HT1080 (cell line): Measurements from ENCODE around the gene SDHAF4. TPM values are rescaled to one million over a fixed set of nuclear protein-coding genes. Genes with fewer than 3 reads are reported as not detected.
"Not testable (repeated sequence)": the region's sequence is repeated elsewhere in the genome, so short reads cannot be mapped to it uniquely, and the experiment has no call there.

Experiments
- DNase-seq: peaks from one replicate; pipeline ENCODE4 v3.0.0-alpha.2; 2015; ENCODE audit warnings: low read depth
- total RNA-seq: library from RNA; depleted of rRNA; stranded (reverse); fragments of >200 nt; shearing (Covaris generic); gene quantifications from 2 replicates; pipeline ENCODE4 v1.2.3, GENCODE V29; 2014; rRNA removed

The SDHAF4 gene
- total RNA-seq, 1 experiment from 2014 or later, result 3.3 TPM

DNA sequence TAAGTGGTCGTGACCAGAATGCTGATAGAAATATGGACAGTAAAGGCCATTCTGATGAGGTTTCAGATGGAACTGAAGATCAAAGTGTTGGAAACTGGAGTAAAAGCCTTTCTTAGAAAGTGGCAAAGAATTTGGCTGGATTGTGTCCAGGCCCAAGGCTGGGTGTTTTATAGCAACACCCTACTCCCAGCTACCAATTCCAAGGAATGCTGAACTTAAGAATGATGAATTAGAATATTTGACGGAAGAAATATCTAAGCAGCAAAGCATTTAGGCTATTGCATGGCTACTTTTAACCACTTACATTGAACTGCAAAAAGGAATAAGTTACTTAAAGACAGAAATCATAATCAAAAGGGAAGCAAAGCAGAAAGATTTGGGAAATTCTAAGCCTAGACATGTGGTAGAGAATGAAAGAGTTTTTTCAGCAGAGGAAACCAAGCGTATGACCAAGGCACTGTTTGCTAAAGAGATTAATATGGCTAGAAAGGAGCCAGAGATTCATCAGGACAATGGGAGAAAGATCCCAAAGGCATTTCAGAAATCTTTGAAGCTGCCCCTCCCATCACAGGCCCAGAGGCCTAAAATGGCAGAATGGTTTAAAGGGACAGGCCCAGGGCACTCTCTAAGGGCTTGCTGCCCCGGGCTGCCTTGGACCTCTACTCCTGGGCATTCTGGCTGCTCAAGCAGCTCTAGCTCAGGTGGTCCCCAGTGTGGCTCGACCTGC lies 25.8 kb downstream of the SDHAF4 start:
- DNase-seq, result no peak

DNA sequence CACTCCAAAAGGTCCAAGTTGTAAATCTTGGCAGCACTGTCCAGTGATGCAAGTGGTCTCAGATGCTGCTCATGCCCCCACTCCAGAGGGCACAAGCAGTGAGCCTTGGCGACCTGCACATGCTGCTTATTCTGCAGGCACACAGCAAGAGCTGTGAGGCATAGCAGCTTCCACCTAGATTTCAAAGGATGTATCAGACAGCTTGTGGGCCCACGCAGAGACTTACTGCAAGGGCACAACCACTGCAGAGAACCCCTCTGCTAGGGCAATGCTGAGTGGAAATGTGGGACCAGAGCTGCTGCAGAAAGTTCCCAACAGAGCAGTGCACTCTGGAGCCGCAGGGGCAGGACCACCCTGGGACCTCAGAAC lies 26.4 kb downstream of the SDHAF4 start:
- no peak for DNase-seq

DNA sequence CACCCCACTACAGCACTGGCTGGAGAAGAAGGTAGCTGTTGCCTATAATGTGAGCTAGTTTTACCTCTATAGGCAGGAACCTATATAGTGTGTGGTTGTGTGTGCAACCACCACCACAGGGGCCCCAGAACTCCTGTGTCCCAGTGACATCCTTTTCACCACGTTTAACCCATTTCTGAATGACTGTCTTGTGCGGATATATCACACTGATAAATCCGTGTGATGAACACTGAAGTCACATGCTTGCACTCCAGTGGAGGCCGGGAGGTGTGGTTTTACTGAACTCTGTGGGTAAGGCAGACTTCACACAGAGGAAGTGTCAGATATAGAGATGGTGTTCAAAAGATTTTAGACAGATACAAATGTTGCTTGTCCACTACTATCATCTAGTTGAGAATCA lies 32.5 kb downstream of the SDHAF4 start:
- DNase-seq, result no peak

DNA sequence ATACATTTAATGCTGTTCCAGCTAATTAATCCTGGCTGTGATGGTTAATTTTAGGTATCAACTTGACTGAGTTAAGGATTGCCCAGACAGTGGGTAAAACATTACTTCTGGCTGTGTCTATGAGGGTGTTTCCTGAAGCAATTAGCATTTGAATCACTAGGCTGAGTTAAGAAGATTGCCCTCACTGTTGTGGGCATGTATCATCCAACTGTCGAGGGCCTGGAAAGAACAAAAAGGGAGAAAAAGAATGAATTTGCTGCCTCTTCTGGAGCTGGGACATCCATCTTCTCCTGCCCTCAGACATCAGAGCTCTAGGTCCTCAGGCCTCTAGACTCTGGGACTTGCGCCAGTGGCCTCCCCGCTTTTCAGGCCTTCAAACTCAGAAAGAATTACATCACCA lies 34.3 kb downstream of the SDHAF4 start:
- no peak for DNase-seq

- no peak for DNase-seq
Measured at GRCh38 chr6:70604254-70604653, 37.5 kb downstream of the SDHAF4 start.

DNA sequence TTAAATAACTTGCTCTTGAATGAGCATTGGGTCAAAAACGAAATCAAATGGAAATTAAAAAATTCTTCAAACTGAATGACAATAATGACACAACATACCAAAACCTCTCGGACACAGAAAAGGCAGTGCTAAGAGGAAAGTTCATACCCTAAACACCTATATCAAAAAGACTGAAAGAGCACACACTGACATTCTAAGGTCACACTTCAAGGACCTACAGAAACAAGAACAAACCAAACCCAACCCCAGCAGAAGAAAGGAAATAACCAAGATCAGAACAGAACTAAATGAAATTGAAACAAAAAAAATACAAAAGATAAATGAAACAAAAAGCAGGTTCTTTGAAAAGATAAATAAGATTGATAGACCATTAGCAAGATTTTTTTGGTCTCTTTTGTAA lies 40.6 kb downstream of the SDHAF4 start:
- not testable (repeated sequence) for DNase-seq

DNA sequence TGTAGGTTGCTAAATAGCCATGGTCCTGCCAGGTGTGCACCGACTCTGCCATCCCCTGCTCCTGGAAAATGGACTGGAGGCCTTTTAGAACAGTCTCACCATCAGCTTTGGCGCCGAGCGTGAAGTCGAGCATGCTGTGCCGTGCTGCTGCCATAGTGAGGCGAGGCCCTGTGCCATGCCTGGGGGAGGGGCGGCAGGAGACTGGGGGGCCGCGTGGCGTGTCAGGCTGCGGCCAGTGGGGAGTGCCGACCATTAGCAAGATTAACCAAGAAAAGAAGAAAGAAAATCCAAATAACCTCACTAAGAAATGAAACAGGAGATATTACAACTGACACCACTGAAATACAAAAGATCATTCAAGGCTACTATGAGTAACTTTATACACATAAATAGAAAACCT lies 42.5 kb downstream of the SDHAF4 start:
- DNase-seq, result not testable (repeated sequence)

GRCh38 chr6:70616728-70617260 lies 50.1 kb downstream of the SDHAF4 start:
- DNase-seq, result no peak

DNA sequence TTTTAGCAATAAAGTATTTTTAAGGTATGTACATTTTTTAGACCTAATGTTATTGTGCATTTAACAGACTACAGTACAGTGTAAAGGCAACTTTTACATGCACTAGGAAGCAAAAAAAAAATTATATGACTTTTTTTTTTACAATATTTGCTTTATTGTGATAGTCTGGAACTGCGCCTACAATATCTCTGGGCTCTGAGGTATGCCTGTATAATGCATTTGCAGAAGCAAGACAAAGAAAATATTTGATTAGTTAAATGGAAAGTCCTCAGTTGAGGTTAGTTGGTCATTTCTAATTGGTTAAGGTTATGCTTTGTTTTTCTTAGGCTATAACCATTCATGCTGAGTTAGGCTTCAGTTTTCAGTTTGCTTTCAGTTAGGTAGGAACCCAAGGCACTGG lies 54.0 kb downstream of the SDHAF4 start:
- DNase-seq, result no peak

DNA sequence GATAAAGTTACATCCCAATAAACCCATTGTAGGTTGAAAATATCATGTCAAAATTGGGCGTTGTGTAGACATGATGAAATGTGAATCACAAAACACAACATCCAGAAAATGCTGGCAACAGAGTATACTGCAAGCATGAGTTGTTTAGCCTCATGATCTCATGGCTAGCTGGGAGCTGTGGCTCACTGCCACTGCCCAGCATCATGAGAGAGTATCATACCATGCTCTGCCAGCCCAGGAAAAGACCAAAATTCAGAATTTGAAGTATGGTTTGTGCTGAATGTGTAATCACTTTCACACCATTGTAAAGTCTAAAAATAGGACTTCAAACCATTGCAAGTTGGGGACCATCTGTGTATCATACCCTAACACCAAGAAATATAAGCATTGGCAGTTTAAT lies 55.7 kb downstream of the SDHAF4 start:
- no peak for DNase-seq

- no peak for DNase-seq
Measured at GRCh38 chr6:70625436-70625835, 58.7 kb downstream of the SDHAF4 start.

DNA sequence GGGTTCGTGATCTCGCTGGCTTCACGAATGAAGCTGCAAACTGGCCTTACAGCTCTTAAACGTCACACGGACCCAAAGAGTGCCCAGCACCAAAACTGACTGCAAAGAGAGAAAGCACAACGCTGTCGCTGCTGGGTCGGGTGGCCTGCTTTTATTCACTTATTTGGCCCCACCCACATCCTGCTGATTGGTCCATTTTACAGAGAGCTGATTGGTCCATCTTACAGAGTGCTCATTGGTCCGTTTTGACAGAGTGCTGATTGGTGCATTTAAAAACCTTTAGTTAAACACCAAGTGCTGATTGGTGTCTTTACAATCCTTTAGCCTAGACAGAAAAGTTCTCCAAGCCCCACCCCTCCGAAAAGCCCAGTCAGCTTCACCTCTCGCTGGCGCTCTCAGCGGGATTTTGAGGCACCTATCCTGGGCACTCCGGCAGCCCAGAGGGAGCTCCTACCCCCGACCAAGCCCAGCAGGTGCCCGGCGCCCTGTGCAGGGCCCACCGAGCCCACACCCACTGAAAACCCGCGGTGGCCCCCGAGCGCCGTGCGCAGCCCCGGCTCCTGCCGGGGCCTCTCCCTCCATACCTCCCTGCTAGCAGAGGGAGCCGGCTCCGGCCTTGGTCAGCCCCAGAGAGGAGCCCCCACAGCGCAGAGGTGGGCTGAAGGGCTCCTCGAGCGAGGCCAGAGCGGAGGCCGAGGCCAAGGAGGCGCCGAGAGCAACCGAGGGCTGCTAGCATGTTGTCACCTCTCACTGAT lies 60.9 kb downstream of the SDHAF4 start:
- DNase-seq, result no peak

DNA sequence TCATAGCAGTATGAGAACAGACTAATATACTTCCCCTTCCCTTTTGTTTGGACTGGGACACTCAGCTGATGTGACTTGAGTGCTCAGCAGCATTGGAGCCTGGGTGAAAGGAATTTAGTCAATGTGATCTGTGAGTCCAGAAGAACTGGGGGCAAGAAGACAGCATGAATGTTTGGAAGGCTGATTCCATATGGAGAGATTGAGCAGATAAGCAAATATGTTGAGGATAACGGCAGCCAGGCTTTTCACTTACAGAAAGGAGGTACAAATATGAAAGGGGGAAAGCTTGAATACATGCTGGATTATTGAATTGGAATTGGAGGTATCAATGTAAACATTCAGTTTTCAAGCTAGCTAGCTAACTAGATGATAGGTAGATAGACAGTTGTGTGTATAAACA lies 63.2 kb downstream of the SDHAF4 start:
- no peak for DNase-seq

DNA sequence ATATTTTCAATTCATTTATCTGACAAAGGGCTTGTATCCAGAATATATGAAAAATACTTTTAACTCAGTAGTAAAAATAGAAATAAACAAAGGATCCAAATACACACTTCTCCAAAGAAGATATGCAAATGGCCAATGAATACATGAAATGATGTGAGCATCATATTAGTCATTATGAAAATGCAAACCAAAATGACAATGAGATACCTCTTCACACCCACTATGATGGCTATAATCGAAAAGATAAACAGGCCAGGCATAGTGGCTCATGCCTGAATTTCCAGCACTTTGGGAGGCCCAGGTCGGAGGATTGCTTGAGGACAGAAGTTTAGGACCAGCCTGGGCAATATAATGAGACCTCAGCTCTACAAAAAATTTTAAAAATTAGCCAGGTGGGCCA lies 67.1 kb downstream of the SDHAF4 start:
- DNase-seq, result no peak

DNA sequence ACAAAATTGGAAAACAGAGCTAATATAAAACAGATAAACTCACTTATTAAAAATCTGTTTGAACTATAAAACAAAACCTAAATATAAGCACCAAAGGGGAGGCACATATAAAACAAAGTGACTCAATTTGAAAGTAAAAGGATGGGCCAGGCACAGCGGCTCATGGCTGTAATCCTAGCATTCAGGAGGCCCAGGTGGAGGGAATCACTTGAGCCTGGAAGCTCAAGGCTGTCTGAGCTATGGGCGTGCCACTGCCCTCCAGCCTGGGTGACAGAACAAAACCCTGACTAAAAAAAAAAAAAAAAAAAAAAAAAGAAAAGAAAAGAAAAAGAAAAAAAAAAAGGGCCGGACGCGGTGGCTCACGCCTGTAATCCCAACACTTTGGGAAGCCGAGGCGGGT lies 69.9 kb downstream of the SDHAF4 start:
- DNase-seq, result no peak

DNA sequence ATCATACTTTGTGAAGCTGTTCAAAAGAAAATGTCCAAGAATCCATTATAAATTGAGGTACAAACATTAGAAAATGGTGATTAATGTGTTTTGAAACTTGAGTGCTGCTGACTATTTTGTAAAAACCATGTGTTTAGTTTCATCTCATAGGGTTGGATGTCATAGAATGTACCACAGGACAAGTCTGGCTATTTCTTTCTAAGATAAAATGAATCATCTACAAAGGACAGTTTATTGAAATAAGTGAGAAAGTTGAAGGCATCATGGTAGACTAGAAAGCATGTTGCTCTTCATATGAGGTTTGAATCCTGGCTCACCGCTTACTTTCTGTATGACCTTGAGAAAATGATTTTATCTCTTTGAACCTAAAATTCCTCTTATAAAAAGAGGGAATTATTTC lies 71.7 kb downstream of the SDHAF4 start:
- DNase-seq, result no peak

Other genes with a start within 250 kb of the SDHAF4 start
- gene FAM135A, start 153.4 kb upstream of the SDHAF4 start, total RNA-seq, result 7.4 and 9.5 TPM in 2 replicates
- gene SMAP1, start 101.0 kb downstream of the SDHAF4 start, total RNA-seq, result 19.2 and 33.3 TPM in 2 replicates